NB4 (cell line): ENCODE measurements around the gene ADPRM.

ENCODE experiments used
- MAX ChIP-seq: IDR thresholded peaks from 2 replicates; pipeline ENCODE4 v1.6.1; 2011; ENCODE audit warnings: low read depth, low read length
- MYC ChIP-seq: IDR thresholded peaks from 2 replicates; pipeline ENCODE4 v1.6.1; 2011; ENCODE audit warnings: low read depth, low read length
- TF ChIP-seq, protein P1 (sequence below): IDR thresholded peaks from one replicate; pipeline ENCODE4 v1.5.1; 2012; ENCODE audit warnings: low read depth, low read length

DNA sequence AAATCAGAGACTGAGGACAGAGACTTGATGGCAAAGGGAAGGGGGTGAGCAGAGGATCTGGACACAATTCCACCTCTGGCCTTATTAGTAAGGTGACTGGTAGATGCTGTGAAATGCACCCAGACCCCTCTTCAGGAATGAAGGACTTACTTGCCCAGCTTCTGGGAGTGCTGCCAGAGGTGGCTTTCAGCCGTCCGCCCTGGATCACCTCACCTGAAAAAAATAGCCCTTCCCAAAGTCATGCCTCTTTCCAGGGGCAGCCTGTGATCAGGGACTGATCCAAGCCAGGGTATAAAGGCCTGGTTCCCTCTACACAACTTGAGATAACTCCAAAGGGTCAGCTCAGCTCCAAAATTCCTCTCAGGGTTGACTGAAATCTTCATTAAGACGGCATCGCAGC, 52.8 kb downstream of the ADPRM start:
- TF ChIP-seq MYC = no peak
- TF ChIP-seq, protein P1, sequence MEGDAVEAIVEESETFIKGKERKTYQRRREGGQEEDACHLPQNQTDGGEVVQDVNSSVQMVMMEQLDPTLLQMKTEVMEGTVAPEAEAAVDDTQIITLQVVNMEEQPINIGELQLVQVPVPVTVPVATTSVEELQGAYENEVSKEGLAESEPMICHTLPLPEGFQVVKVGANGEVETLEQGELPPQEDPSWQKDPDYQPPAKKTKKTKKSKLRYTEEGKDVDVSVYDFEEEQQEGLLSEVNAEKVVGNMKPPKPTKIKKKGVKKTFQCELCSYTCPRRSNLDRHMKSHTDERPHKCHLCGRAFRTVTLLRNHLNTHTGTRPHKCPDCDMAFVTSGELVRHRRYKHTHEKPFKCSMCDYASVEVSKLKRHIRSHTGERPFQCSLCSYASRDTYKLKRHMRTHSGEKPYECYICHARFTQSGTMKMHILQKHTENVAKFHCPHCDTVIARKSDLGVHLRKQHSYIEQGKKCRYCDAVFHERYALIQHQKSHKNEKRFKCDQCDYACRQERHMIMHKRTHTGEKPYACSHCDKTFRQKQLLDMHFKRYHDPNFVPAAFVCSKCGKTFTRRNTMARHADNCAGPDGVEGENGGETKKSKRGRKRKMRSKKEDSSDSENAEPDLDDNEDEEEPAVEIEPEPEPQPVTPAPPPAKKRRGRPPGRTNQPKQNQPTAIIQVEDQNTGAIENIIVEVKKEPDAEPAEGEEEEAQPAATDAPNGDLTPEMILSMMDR = no peak
- no peak for TF ChIP-seq MAX
